HG03108 (cell line): ENCODE measurements around the gene CPT2.
"Not testable (repeated sequence)": the region's sequence is repeated elsewhere in the genome, so short reads cannot be mapped to it uniquely, and the experiment has no call there.

ENCODE experiments used
- ATAC-seq: cut with Tn5 transposase; IDR thresholded peaks from one replicate; pipeline ENCODE4 v1.9.1; 2021; ENCODE audit warnings: moderate library complexity; ENCODE audit not compliant: unreplicated experiment

CPT2 gene

DNA sequence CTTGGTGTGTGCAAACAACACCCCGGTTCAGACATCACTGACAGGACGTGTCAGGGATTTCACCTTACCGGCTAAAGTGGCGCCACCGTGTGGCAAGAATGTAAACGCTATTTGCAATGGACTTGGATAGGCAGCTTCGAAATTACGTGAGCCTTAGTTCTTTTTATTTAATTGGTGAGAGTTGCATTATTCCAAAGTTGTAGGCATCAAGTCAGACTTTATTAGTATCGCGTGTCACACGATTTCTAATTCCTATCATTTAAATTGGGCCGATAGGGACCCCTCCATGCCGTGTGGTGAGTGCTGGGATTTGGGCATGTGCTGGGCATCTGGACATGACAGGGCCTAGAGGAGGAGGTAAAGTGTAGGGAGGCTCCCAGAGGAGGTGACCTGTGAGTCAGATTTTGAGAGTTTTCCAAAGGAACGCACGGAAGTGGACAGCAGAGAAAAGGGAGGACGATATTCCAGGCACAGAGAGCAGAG lies 14.5 kb upstream of the CPT2 start:
- no peak for ATAC-seq

DNA sequence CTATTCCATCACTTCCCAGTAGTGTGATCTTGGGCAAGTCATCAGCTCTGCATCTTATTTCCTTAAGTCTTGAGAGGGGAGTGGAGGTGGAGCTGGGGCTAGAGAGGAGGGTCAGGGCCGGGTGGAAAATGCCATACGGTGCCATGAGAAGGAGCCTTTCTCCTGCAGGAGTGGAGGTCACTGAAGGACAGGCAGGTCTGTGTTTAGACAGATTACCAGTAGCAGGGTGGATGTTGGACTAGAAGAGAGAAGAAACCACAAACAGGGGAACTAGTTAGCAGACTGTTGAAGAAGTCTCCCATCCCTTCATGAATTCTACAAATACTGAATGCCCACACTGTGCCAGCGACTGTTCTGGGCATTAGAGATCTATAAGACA lies 13.9 kb upstream of the CPT2 start:
- no peak for ATAC-seq

DNA sequence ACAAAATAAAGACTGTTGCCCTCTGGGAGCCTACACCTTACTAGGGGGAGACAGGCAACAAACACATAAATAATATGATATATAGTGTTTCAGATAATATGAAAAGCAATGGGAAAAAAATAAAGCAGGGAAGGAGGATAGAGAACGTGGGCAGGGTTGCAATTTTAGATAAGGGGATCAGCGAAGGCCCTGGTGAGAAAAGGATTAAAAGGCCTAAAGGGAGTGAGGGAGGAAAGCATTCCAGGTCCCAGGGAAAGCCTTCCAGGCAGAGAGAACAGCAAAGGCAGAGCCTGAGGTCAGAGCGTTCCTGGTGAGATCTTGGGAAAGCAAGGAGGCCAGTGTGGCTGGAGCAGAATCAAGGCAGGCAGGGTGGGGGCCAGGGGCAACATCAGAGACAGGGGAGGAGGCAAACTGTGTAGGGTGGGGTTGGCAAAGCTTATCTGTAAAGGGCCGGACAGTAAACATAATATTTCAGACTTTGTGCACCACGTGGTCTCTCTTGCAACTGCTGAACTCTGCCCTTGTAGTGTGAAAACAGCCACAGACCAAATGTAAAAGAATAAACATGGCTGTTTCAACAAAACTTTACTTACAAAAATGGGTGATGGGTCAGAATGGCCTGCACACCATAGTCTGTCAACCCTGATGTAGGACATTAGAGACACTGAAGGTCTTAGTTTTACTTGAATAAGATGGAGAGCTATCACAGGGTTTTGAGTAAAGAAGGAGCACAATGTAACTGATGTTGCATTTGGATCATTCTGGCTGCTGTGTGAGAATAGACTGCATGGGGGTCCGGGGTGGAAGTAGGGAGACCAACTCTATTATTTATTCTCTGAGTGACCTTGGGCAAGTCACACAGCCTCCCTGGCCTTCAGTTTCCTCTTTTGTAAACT lies 13.3 kb upstream of the CPT2 start:
- no peak for ATAC-seq

DNA sequence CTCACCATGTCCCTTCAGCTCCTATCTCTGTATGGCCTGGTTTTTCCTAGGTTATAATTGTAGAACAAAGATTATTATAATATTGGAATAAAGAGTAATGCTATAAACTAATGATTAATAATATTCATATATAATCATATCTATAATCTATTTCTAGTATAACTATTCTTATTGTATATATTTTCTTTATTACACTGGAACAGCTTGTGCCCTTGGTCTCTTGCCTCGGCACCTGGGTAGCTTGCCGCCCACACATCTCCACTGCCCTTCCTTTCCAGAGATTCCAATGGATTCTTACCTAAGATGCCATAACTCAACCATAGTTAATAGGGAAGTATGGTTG lies 10.7 kb upstream of the CPT2 start:
- ATAC-seq, result not testable (repeated sequence)

DNA sequence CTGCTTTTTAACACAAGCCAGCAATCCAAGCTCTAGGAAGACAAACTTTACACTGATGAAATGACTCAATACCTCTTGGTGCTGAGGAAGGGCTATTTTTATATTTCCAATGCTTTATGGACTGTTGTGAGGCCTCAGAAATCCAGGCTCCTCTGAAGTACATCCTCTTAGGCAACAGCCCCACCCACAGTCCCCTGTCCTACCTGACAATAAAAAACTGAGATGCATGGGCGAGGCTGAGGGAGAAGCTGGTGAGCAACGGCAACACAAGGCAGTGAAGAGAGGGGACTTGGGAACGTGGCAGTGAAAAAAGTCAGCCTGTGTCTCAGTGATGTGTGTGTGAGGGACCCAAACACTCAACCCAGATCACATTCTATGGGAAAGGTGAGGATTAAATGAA lies 10.1 kb upstream of the CPT2 start:
- ATAC-seq, result no peak

DNA sequence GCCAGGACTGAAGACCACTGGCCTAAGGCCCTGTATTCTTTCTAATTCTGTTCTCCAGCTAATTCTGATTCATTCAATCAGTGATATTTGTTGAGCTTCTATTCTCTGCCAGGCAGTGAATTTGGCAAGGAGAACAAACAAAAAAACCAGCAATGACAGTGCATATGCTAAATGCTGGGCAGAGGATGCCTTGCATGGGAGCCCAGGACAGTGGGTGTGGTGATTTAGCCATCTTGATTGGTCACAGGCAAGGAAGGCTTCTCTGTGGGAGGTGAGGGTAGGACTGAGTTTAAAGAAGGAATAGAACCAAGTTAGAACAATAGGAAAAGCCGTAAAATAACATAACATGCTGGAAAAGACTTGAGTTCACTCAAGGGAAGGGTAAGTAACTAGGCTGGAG lies 9.2 kb upstream of the CPT2 start:
- ATAC-seq, result no peak

DNA sequence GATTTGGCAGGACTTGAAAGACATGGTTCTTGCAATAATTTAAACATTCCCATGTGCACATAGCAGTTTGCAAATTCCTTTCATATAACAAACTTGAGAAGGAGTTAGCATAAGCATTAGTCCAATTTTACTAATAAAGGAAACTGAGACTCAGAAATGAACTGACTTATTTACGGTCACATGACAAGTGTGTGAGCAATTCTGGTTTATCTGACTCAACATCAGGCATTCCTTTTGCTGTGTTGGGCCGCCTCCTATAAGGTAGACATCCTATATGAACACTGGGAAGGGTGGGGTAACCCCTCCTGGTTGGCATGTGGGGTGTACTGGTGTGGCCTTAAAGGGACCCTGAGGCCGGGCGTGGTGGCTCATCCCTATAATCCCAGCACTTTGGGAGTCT lies 8.5 kb upstream of the CPT2 start:
- ATAC-seq, result no peak

DNA sequence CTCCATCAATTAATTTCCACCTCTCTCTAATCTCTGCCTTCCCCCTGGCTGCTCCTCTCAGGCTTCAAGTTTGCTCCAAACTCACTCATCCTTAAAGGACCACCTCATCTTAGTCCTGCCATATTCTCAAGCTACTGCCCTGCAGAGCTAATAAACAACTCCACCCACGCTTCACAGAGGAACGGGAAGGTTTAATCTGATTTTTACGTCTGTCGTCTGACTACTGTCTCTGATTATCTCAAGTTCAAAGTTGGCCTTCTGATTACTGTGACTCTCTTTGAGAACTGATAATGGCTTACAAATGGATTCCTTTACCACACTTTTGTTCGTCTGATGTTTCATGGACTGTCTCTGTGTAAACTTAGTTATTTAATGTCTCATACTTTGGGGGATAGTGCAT lies 7.6 kb upstream of the CPT2 start:
- ATAC-seq, result no peak

DNA sequence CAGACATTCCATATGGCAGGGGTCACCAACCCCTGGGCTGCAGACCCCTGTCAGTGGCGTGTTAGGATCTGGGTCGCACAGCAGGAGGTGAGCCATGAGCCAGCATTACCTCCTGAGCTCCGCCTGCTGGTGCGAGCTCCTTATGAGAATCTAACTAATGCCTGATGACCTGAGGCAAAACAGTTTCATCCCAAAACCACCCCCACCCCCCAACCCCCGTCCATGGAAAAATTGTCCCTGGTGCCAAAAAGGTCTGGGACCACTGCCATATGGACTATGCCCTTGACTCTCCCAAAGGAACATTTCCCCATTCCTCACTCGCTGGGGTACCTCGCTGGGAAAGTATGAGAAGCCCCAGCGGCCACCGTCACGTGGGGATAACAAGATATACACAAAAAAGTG lies 6.4 kb upstream of the CPT2 start:
- no peak for ATAC-seq

DNA sequence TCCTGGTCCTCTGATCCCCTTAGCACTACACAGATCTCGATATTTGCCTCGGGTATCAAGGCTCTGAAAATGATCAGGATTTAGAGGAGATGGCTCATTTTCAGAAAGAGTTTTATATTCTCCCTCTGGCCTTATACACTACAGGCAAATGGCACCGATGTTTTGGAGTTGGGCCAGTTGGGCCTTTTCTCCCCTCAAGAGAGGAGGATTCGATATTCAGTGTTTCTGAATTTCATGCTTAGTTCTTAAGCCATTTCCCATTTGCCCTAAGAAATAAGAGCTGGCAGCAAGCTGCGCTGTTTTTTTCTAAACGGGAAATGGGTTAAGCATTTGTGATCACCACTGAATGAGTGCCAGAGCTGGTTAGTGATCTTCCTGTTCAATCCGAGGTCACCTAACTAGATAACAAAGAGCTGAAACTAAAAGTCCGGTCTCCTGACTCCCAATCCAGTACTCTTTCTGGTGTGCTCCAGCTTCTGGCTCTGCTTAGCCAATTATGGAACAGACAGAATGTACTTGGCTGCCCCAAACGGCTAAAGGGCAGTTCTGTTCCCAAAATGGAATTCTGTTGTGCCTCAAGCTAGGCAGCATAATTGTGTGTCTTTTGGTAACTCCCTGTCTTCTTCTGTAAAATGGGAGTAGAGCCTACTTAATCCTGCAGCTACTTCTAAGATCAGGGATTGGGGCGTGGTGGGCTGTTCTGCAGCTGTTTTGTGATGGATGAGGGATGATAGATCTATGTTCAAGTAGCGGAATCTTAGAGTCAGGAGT lies 1.2 kb upstream of the CPT2 start:
- no peak for ATAC-seq

DNA sequence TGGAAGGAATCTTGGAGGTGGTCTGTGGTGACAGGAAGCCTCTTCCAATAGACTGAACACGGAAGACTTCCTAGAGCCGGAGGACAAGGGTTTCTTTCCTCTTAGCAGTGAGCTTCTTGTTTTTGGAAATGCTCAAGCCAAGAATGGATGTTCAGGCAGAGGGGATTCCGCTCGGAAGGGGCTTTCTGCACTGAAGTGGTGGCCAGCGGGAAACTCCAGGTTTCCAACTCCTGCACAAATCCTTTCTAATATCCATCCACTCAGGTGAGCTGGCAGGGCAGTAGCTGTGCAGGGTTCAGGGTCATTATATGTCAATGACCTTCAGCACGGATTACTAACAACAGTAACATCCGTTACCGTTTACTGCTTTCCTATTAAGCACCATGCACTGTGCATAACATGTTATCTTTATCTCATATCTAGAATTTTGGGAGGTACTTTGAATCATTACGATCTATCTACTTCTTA lies 573 bp upstream of the CPT2 start:
- peak; percentile 10 for ATAC-seq

DNA sequence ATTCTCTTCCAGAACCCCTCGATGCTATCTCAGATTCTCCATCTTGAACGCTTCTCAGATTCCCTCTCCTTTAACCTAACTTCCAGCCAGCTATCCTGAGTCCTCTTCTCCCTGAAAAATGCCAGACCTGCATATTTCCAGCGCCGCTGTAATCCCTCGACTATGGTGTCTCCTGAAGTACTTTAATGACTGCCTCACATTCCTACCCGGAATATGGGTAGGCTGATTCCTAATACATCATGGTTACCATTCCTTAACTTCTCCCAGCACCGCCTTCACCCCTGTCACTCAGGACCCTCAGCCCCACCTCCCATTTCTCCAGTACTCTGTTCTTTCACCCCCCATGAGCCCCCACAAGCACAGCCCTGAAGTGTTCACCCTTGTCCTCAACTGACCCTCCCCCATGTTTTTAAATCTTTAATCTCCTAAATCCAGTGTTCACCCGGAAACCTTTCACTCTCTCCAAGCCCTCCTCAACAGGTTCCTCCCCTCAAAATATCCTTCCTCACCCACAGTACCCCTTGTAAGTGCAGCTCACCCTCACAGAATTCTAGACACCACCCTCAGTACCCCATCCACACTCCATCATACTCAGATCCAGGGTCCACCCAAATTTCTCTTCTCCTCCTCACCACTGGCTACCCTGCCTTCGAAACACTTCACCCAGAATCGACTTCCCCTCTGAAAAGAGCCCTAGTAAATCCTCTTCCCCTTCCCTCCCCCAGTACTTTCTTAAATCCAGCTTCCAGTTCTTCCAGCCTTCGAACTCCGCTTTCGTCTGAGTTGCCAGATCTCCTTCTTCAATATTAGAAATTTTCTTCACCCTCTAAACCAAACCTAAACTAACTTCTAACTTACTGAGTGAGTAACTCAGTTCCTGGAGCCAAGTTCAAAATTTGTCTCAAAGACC lies 922 bp downstream of the CPT2 start:
- ATAC-seq, result no peak

DNA sequence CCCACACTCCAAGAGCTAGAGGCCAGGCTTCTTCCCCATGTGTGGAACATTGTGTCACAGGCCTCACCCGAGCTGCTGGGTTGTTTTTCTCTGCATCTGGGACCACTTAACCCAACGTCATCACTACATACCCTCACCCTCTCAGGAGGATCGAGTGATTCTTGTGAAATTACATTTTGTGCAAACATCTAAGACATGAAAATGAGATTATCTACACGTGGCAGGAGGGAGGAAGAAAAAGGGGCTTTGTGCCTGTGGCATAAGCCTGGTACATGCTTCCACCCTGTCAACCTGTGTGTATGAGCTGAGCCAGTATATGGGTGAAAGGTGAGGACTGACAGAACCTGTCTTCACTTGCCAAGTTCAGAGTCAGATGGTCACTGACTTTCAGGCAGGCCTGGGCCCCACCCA lies 1.6 kb downstream of the CPT2 start:
- ATAC-seq, result no peak

DNA sequence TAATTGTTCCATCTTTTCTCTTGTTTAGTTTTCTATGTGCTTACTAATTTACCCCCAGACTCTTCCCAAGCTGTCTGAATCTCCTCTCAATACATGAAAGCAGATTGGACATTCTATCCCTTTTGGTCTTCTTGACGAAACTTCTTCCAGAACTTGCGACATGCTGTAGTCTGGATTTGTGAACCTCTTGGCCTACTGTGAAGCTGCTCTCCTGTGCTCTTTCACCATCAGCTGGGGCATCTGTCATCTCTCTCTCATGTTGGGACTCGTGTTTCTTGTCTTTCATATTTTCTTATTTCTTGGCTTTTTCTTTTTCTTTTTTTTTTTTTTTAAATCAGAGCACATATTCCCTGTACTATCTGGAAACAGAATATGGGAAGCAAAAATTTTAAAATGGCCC lies 6.8 kb downstream of the CPT2 start:
- ATAC-seq, result no peak

DNA sequence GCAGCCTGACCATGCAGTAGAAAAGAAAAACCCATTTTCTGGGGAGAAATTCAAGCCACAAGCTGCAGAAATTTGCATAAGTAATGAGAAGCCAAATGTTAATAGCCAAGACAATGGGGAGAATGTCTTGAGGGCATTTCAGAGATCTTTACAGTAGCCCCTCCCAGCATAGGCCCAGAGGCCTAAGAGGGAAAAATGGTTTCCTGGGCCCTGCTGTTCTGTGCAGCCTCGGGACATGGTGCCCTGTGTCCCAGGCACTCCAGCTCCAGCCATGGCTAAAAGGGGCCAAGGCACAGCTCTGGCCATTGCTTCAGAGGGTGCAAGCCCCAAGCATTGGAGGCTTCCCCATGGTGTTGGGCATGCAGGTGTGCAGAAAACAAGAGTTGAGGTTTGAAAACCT lies 8.9 kb downstream of the CPT2 start:
- not testable (repeated sequence) for ATAC-seq

DNA sequence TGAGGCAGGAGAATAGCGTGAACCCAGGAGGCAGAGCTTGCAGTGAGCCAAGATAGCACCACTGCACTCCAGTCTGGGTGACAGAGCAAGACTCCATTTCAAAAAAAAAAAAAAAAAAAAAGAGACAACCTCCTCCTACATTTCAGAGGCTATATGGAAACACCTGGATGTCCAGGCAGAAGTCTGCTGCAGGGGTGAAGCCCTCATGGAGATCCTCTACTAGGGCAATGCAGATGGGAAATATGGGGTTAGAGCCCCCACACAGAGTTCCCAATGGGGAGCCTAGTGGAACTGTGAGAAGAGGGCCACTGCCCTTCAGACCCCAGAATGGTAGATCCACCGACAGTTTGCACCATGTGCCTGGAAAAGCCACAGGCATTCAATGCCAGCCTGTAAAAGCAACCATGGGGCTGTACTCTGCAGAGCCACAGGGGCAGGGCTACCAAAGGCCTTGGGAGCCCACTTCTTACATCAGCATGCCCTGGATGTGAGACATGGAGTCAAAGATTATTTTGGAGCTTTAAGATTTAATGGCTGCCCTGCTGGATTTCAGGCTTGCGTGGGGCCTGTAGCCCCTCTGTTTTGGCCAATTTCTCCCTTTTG lies 9.6 kb downstream of the CPT2 start:
- ATAC-seq, result not testable (repeated sequence)

DNA sequence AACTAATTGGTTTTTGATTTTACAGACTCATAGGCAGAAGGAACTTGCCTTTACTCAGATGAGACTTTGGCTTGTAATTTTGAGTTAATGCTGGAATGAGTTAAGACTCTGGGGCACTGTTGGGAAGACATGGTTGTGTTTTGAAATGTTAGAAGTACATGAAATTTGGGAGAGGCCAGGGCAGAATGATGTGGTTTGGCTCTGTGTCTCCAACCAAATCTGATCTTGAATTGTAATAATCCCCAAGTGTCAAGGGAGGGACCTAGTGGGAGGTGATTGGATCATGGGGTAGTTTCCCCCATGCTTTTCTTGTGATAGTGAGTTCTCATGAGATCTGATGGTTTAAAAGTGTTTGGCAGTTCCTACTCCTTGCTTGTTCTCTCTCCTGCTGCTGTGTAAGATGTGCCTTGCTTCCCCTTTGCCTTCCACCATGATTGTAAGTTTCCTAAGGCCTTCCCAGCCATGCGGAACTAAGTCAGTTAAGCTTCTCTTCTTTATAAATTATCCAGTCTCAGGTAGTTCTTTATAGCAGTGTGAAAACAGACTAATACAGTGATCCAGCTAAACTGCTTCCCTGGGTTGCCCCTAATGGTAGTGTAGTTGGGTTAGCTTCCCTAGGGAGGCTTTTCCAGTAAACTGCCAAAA lies 10.2 kb downstream of the CPT2 start:
- no peak for ATAC-seq

DNA sequence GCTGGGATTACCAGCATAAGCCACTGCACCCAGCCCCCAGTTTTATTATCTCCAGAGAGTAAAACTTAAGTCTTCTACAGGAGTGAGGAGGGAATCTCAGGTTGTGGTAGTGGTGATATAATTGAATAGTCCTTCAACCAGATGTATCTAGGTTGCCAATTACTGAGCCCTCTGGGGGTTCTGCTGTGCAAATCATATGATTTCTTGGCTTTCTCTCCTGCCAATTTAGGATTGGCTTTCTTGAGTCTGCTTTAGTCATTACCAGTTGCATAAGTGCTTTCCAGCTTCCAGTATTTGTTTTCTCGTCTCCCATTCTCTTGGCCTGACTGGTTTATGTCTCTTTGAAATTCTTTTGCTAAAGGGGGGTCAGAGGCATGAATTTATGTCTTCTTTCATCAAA lies 11.1 kb downstream of the CPT2 start:
- ATAC-seq, result no peak

DNA sequence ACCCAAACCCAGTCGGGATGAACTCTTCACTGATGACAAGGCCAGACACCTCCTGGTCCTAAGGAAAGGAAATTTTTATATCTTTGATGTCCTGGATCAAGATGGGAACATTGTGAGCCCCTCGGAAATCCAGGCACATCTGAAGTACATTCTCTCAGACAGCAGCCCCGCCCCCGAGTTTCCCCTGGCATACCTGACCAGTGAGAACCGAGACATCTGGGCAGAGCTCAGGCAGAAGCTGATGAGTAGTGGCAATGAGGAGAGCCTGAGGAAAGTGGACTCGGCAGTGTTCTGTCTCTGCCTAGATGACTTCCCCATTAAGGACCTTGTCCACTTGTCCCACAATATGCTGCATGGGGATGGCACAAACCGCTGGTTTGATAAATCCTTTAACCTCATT lies 13.7 kb downstream of the CPT2 start:
- ATAC-seq, result no peak

DNA sequence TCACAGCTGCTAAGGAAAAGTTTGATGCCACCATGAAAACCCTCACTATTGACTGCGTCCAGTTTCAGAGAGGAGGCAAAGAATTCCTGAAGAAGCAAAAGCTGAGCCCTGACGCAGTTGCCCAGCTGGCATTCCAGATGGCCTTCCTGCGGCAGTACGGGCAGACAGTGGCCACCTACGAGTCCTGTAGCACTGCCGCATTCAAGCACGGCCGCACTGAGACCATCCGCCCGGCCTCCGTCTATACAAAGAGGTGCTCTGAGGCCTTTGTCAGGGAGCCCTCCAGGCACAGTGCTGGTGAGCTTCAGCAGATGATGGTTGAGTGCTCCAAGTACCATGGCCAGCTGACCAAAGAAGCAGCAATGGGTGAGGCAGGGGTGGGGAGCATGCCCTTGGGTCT lies 14.3 kb downstream of the CPT2 start:
- ATAC-seq, result no peak
